ENCODE data around the gene BACH2.

DNA sequence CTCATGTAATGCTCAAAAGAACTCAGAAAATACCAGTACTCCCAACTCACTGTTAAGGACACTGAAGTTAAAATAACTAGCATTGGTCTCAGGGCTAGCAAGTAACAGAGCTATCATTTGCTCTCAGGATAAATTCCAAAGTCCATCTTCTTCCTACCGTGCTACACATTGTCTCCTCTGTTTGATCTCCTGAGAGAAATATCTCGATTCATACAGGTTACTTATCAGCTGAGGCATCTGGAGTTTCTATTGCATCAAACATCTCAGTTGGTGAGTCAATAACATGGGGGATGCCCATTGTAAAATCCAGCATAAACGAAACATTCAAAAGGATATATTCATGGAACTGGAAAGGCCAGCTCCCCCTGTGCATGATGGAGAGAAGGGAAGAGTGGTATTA lies 147.4 kb downstream of the BACH2 start:
- TF ChIP-seq POLR2A (IDR thresholded peaks at IDR 0.05; ENCODE audit: low read depth, low read length) (no peak), POLR2AphosphoS5 (IDR thresholded peaks at IDR 0.05; ENCODE audit: low read depth, low read length) (no peak)

Measured in GM12892 (cell line).